HG02588 (cell line): ENCODE results near the gene MSLN.
"Not testable (repeated sequence)": the region's sequence is repeated elsewhere in the genome, so short reads cannot be mapped to it uniquely, and the experiment has no call there.

Experiments
- ATAC-seq: cut with Tn5 transposase; IDR thresholded peaks from one replicate; pipeline ENCODE4 v1.9.1; 2021; ENCODE audit warnings: mild to moderate bottlenecking, moderate library complexity; ENCODE audit not compliant: unreplicated experiment

The MSLN gene

GRCh38 chr16:760545-761343, at the start of gene MSLN:
TSS of gene MSLN (plus strand) at chr16:760734. CDS start at chr16:762681, 1,947 bp downstream.
- ATAC-seq, result no peak

GRCh38 chr16:711084-711483, 49.5 kb upstream of the MSLN start:
- ATAC-seq, result no peak

DNA sequence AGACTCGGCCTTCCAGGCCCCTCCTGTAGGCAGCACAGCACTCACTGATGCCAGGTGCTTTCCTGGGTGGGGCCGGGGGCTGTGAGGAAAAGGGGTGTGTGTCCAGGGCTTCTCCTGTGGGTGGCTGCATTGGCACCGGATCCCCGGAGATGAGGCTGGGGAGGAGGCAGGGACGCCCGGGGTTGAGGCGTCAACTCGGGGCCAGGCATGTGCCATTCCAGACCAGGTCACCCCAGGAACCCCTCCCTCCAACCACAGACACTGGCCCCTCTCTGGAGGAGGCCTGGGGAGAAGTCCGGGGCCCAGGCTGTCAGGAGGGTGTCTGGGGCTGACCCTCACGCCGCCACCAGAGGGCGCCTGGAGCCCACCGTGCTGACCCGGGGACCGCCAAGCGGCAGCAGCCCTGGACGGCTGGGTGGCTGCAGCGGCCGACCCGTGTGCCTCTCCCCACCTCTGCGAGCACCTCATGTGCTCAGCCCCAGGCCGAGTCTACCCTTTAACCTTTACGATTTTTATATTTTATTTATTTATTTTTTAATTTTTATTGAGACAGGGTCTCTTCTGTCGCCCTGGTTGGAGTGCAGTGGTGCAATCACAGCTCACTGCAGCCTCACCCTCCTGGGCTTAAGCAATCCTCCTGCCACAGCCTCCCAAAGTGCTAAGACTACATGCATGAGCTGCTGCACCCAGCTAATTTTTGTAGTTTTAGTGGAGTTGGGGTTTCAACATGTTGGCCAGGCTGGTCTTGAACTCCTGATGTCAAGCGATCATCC, 48.8 kb upstream of the MSLN start:
- ATAC-seq, result no peak

- not testable (repeated sequence) for ATAC-seq
Observed at GRCh38 chr16:712740-713250, 47.7 kb upstream of the MSLN start.

- no peak for ATAC-seq
Observed at GRCh38 chr16:714079-714478, 46.5 kb upstream of the MSLN start.

DNA sequence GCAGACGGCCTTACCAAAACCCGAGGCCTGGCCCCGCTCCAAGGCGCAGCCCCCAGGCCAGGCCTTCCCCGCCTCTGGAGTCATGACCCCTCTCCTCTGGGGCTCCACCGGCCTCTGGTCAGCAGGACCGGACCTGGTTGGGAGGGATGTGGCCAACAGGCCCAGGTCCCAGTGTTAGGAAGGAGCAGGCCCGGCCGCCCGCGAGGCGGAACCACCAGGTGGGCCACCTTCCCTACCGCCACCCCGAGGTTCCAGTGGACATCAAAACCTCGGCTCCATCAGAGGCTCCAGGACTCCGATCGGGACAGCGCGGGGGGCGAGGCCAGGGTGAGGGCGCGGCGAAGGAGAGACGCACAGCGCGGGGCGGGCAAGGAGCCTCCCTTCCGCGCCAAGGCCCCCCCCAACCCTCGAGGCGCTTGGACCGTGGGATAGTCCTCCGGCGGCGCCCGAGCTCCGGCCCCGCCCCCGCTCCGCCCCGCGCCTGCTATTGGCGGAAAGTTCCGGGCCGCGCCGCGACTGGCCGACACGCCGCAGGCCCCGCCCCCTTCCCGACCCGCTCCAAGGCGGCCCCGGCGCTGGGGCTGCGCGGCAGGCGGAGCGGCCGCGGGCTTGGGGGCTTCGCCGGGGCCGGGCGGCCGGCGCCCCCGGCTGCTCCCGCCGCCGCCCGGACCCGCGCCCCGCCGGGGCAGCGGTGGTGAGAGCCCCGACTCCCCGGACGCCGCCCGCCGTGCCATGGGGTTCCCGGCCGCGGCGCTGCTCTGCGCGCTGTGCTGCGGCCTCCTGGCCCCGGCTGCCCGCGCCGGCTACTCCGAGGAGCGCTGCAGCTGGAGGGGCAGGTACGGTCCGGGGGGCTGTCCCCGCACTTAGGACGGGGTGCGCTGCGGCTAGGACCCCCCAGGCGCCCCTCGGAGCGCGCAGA, 45.7 kb upstream of the MSLN start, which contains the start of gene METRN:
METRN (plus strand) TSS at position 561 of the 919 bp plus-strand sequence; CDS start at position 733, 172 bp downstream.
- ATAC-seq, result peak; percentile 71

DNA sequence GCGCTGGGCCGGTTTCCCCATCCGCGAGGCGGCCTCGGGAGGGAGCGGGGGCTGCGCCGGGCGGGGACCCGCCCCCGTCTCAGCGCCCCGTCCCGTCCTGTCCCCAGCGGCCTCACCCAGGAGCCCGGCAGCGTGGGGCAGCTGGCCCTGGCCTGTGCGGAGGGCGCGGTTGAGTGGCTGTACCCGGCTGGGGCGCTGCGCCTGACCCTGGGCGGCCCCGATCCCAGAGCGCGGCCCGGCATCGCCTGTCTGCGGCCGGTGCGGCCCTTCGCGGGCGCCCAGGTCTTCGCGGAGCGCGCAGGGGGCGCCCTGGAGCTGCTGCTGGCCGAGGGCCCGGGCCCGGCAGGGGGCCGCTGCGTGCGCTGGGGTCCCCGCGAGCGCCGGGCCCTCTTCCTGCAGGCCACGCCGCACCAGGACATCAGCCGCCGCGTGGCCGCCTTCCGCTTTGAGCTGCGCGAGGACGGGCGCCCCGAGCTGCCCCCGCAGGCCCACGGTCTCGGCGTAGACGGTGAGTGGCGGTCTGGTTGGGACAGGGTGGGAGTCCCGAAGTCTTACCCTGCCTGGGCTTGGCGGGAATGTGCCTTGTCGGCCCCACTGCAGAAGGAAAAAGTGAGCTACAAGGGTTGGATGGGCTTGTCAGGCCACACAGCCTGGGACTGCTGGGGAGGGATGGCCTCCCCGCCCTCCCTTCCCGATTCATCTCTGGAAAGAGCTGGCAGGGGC, 44.9 kb upstream of the MSLN start:
- no peak for ATAC-seq

DNA sequence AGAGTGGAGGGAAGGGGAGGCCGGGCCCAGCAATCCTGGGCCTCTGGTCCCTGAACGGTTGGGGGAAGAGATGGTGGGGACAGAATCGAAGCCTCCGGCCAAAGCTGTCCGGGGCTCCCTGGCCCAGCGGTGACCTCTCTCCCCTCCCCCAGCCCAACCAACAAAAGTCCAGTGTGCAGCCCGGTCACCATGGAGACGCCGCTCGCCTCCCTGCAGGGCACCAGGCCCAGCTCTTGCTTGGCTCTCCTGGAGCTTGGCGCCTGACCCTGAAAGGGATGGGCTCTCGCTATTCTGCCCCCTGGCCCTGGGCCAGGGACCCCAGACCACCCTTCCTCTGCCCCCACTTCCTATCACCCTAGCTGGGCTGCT, 44.4 kb upstream of the MSLN start:
- ATAC-seq, result no peak

- ATAC-seq, result no peak
Observed at GRCh38 chr16:716768-717325, 43.7 kb upstream of the MSLN start.

GRCh38 chr16:717450-718245, 42.9 kb upstream of the MSLN start:
- ATAC-seq, result no peak

DNA sequence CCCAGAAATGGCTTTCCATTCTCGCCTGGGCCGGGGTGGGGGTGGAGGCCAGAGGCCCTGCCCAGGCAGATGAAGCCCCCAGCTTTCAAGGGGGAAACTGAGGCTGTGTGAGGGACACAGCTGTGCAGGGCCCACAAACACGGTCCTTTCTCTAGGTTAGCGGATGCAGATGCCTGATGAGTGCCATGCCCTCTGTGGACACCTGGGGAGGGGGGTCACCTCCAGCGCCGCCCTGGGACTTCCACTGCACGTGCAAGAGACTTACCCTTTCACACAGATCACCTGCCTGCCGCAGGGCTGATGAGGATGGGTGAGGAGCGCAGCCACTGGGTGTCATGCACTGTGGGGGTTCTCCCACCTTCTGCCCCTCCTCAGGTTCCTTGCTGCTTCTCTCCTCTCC, 42.1 kb upstream of the MSLN start:
- ATAC-seq, result no peak

DNA sequence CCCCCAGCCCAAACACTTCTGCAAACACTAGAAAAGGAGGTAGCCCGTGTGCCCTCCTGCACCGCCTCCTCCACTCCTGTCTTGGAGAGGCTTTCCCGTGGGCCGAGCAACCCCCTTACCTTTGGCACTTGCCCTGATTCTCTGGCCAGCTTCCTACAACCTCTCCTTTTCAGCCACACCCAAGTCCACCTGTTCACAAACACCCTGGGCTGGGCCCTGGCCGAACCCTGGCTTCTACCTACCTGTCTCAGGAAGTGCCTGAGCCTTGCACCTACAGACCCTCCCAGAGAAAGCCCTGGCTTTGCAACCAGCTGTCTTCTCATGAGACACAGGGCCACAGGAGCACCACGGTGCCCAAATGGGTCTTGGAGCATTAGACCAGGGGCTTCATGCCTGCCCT, 41.6 kb upstream of the MSLN start:
- no peak for ATAC-seq

DNA sequence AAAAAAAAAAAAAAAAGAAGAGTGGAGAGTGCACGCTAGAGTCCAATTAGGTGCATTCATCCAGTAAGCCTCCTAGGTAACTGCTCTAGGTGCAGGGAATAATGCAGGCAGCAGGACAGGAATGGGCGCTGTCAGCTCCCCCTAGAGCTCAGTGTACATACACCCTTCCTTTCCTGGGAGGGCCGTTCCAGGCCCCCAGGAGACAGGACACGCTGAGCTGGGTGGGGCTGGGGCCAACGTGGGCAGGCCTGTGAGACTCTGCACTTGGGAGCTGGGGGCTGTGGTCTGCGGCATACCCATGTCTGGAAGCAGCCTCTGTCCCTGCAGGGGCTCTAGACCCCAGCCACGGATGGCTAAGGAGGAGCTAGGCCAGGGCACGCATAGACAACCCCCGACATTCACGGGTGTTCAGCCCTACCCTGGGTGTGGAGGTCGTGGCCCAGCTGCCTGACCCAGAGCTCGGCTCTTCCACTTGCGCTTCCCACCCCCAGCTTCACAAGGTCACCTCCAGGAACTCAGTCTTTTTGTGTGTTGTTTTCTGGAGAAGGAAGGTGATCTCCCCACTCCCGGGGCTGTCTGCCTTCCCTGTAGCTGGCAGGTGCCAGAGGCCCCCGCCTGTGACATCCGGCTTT, 40.6 kb upstream of the MSLN start:
- ATAC-seq, result no peak

- ATAC-seq, result peak; percentile 16
Observed at GRCh38 chr16:720447-720989, 40.0 kb upstream of the MSLN start.

DNA sequence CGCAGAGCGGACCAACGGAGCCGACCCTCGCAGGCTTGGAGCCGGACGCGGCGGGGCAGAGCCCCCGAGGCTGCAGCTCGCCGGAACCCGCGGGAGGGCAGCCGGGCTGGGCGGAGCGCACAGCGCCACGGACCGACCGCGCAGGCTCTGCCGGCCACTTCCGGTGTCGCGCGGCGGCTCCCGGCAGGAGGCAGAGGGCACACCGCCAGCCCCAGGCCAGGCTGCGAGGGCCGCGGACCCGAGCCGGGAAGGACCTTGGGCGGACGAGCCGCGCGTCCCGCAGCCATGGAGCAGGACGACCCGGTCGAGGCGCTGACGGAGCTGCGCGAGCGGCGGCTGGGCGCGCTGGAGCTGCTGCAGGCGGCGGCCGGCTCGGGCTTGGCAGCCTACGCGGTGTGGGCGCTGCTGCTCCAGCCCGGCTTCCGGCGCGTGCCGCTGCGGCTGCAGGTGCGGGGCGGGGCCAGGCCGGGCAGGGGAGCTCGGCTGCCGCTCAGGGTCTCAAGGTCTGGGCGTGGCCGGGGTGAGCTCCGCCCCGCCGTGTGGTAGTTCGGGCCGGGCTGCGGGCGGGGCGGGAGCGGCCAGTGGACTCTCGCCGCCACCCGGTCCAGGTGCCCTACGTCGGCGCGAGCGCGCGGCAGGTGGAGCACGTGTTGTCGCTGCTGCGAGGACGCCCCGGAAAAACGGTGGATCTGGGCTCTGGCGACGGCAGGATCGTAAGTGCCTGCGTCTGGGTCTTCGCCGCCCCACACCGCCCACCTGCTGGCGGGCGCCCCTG, 39.4 kb upstream of the MSLN start, which contains the start of gene ANTKMT:
ANTKMT (plus strand) TSS at position 157 of the 775 bp plus-strand sequence; CDS start at position 286, 129 bp downstream.
- peak; percentile 69 for ATAC-seq

- no peak for ATAC-seq
Observed at GRCh38 chr16:721765-722540, 38.6 kb upstream of the MSLN start.
